GM19468 (cell line): ENCODE measurements around the gene GPR25.

Experiments used
- ATAC-seq: cut with Tn5 transposase; IDR thresholded peaks from one replicate; pipeline ENCODE4 v1.9.1; 2021; ENCODE audit warnings: mild to moderate bottlenecking, moderate library complexity, moderate number of reproducible peaks; ENCODE audit not compliant: unreplicated experiment; ENCODE audit errors: extremely low read depth

GPR25 gene, protein sequence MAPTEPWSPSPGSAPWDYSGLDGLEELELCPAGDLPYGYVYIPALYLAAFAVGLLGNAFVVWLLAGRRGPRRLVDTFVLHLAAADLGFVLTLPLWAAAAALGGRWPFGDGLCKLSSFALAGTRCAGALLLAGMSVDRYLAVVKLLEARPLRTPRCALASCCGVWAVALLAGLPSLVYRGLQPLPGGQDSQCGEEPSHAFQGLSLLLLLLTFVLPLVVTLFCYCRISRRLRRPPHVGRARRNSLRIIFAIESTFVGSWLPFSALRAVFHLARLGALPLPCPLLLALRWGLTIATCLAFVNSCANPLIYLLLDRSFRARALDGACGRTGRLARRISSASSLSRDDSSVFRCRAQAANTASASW

DNA sequence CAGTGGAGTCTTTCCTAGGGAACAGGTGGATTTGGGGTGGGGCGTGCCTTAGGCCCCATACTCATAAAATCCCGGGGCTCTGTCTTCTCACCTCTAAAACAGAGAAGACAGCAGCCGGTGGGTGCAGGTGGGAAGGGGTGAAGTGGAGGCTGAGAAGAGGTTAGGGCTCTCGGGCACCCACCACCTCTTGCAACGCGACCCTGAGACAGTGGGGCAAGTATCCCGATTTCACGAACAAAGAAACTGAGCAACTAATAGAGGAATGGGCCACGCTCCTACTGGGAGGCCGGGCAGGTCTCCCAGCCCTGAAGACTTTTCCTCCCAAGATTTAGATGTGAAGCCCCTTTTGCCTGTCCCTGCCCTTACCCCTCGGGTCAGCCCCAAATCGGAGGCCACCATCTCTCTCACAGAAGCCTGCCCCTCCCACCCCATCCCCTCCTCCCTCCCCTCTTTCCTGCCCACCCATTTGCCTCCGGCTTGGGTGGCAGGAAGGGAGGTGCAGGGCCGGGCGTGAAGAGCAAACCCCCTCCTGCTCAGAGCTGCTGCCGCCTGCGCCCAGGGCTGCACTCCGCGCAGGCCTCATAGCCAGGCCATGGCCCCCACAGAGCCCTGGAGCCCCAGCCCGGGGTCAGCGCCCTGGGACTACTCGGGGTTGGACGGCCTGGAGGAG, at the start of gene GPR25:
Gene GPR25 (plus strand): TSS at position 536 of the 670 bp plus-strand sequence. CDS start 57 bp downstream, at position 593.
- ATAC-seq = no peak

DNA sequence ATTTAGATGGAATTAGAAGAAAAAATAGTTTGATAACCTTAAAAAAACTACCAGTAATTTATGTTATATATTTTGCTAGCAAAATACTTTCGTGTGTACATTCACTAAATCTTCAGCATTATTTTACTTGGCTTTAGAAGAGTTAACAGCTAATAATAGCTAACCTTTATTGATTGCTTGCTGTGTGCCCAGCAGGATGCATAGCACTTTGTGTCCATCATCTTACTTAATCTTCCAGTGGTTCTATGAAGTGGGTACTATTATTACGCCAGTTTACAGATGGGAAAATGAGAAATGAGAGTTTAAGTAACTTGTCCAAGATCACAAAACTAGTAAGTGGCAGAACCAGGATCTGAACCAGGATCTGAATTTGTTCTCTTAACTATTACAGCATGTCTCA, 41.7 kb upstream of the GPR25 start:
- ATAC-seq = no peak

GRCh38 chr1:200834383-200834782, 38.4 kb upstream of the GPR25 start:
- ATAC-seq = no peak

- ATAC-seq = no peak
These were observed 36.6 kb upstream of the GPR25 start for GRCh38 chr1:200836213-200836612.

DNA sequence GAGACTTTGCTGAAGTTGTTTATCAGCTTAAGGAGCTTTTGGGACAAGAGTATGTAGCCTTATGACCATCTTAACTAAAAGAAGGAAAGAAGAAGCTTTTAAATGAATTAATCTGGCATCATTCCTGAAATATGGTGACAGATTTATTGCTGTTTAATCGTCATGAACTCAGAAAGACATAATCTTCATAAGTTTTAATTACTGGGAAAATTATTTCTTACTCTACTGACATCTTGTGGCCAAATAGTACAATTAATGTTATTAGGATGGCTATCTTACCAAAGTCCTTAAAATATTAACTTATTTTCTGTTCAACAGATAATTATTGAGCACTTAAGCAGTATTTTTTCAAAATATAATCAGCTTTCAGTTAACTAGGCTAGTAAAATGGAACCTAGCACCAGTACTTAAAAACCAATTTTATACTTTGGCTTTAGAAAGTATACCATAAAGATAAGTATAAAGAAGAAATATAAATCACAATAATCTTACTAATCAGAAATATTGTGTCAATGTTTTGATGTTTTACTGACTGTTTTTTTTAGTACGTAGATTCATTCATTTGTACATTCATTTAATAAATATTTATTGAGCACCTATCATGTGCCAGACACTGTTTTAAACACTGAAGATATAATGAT, 34.7 kb upstream of the GPR25 start:
- no peak for ATAC-seq

DNA sequence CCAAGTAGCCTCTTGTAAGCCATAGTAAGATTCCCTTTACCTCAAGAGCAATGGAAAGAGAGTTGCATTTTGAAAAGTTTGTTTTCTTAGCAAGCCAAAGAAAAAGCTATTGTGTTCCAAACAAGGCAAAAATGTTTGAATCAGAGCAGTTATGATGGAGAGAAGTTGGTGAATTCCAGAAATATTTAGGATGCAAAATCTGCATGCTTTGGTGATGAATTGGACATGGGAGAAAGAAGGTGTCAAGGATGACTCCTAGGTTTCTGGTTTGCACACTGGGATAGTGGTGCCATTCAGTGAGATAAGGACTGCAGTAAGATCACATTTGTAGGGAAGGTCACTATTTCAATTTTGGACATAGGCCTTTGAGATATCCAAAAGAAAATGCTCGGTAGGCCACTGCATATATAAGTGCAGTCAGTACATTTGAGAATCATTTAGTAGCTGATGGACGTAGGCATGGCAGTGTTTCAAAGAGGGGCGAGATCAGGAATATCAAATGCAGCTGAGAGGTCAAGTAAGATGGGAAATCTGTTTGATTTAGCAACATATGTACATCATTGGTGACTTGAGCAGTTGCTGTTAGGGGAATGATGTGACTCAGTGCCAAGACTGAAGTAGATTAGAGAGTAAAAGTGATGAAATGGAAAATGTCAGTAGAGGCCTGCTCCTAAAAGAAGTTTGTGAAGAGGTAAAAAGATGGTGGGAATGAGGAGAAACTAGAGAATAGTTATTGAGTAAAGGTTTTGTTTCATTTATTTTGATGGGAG, 33.9 kb upstream of the GPR25 start:
- no peak for ATAC-seq

DNA sequence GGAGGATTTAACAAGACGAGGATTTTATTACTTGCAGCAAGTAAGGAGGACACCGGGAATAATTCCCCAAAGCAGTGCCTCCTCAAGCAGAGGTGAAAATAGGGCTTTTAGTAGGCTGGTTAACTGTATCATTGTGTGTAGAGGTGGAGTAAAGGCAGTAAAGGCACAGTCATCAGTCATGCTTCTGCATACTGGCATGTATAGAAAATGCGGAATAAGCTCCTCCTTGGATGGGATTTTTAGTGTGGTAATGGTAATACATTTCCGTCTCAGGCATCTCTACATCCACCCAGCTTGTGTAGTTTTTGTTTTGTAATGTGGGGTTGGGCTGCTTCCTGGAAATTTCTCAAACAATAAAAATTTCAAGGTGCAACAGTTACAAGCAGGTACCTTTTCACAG, 27.4 kb upstream of the GPR25 start:
- no peak for ATAC-seq

- ATAC-seq = no peak
These were observed 26.4 kb upstream of the GPR25 start for GRCh38 chr1:200846398-200846797.

GRCh38 chr1:200849430-200849829, 23.4 kb upstream of the GPR25 start:
- no peak for ATAC-seq

GRCh38 chr1:200850554-200850953, 22.2 kb upstream of the GPR25 start:
- no peak for ATAC-seq

- ATAC-seq = no peak
These were observed 15.9 kb upstream of the GPR25 start for GRCh38 chr1:200856716-200857357.

GRCh38 chr1:200857804-200858203, 15.0 kb upstream of the GPR25 start:
- no peak for ATAC-seq

GRCh38 chr1:200861937-200862647, 10.7 kb upstream of the GPR25 start:
- no peak for ATAC-seq

DNA sequence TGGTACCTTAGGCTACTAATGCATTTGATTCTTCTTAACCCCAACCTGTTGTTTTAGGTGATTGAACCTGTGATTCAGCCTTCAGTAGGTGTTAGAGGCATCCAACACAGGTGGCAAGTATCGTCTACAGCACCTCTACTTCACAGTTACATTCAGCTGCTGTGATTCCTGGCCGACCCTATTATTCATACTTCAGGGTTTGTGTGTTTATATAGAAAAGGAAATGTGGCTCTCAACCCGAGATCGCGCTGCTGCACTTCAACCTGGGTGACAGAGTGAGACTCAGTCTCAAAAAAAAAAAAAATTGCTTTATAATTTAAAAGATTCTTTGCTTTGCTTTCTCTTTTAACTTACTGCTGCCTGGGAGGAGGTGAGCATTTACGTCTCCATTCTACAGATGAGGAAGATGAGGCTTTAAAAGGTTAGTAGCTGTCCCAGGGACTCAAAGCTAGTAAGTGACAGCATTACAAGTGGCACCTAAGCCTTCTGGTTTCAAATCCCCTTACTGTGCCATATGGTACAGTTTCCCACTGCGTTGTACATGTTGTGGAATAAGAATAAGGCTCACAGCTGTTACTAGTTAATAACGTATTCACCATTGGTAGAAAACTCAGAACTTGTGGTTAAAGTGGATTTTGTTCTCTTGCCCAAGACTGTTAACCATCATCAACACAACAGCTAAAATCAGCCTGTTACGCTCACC, 9.9 kb upstream of the GPR25 start:
- ATAC-seq = no peak

GRCh38 chr1:200866116-200866515, 6.7 kb upstream of the GPR25 start:
- no peak for ATAC-seq

- peak; percentile 92 for ATAC-seq
These were observed 6.3 kb upstream of the GPR25 start for GRCh38 chr1:200866521-200866920.

DNA sequence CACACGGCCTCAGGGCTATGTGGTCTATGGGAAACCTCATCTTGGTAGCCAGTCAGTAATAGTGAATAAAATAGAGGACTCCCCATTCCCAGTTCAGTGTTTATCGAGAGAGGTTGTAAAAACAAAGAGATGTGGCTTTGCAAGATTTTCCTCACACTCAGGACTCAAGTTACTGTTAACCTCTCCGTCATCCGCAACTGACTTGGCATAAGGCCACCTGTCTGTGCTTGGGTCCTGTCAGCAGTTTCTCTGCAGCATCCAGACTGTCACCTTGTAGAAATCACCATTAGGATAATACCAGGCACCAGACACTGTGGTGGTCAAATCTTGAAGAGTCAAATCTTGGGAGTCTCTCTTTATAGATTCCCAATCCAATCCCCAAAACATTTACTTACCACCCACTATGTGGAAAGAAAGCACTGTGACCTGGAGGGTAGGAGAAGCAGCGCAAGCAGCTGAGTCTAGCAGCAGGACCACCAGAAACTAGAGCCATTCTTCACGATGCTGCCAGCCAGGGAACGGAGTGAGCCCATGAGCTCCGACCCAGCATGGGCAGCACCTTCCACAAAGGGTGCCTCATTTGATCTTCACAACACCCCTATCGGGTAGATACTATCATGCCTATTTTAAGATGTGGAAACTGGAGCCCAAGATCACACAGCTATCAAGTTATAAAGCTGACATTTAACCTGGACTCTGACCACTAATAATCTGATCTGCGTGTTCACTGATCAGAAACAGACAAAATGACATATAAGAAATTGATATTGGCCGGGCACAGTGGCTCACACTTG, 5.6 kb upstream of the GPR25 start:
- no peak for ATAC-seq

DNA sequence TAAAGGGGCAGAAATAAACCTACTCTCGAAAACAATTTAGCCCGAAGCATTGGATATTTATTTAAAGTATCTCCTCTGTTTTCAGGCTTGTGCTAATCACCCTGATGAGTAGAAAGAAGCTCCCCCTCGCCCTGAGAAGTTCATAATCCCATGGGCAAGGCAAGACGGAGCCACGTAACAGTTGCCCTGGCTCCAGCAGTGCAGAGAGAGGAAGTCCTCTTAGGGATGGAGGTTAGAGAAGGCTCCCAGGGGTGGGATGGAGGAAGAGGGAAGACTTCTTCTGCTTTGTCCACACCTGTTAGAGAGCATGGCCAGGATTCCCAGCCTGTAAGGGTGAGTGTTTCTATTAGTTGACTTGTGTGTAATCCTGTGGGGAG, 3.4 kb upstream of the GPR25 start:
- ATAC-seq = no peak
